Kidney glomerular epithelial cell (primary cell): ENCODE measurements around the gene SIN3B.

Source experiments
- DNase-seq: peaks from one replicate; lab custom pipeline; 2025; lab: John Stamatoyannopoulos, UW

SIN3B gene

GRCh38 chr19:16824658-16825311 lies 4.4 kb upstream of the SIN3B start:
- DNase-seq = peak; percentile 51

GRCh38 chr19:16825312-16826052 lies 3.7 kb upstream of the SIN3B start:
- peak; percentile 89 for DNase-seq

GRCh38 chr19:16829822-16830289 lies 658 bp downstream of the SIN3B start:
- no peak for DNase-seq

GRCh38 chr19:16830679-16831078 lies 1.5 kb downstream of the SIN3B start:
- DNase-seq = no peak

GRCh38 chr19:16831531-16831930 lies 2.3 kb downstream of the SIN3B start:
- no peak for DNase-seq

- DNase-seq = no peak
Observed at GRCh38 chr19:16834747-16835146, 5.5 kb downstream of the SIN3B start.

GRCh38 chr19:16836115-16837034 lies 7.2 kb downstream of the SIN3B start:
- no peak for DNase-seq

- DNase-seq = no peak
Observed at GRCh38 chr19:16837035-16837362, 7.8 kb downstream of the SIN3B start.

GRCh38 chr19:16841391-16841926 lies 12.3 kb downstream of the SIN3B start:
- no peak for DNase-seq

- DNase-seq = no peak
Observed at GRCh38 chr19:16846901-16847300, 17.7 kb downstream of the SIN3B start.

GRCh38 chr19:16847430-16847829 lies 18.2 kb downstream of the SIN3B start:
- no peak for DNase-seq

GRCh38 chr19:16849168-16849567 lies 20.0 kb downstream of the SIN3B start:
- no peak for DNase-seq

GRCh38 chr19:16850133-16850532 lies 20.9 kb downstream of the SIN3B start:
- no peak for DNase-seq

GRCh38 chr19:16851031-16851712 lies 22.0 kb downstream of the SIN3B start:
- DNase-seq = peak; percentile 65

GRCh38 chr19:16853066-16853465 lies 23.9 kb downstream of the SIN3B start:
- no peak for DNase-seq

GRCh38 chr19:16856091-16856490 lies 26.9 kb downstream of the SIN3B start:
- no peak for DNase-seq

- DNase-seq = no peak
Observed at GRCh38 chr19:16859626-16860025, 30.4 kb downstream of the SIN3B start.

- DNase-seq = no peak
Observed at GRCh38 chr19:16860118-16860517, 30.9 kb downstream of the SIN3B start.

- no peak for DNase-seq
Observed at GRCh38 chr19:16861011-16861410, 31.8 kb downstream of the SIN3B start.

- DNase-seq = no peak
Observed at GRCh38 chr19:16861834-16862233, 32.6 kb downstream of the SIN3B start.

GRCh38 chr19:16862826-16863415 lies 33.7 kb downstream of the SIN3B start:
- DNase-seq = no peak
